Keratinocyte (primary cell): ENCODE measurements around the gene DIP2C.

Experiments
- CTCF ChIP-seq, 3 experiments: IDR thresholded peaks in 1 of 3; conservative IDR thresholded peaks in 1 of 3; optimal IDR thresholded peaks in 1 of 3; 2 replicates in 2 of 3; 3 replicates in 1 of 3; pipeline versions ENCODE3 to v1.5.1; 2011; ENCODE audit warnings: low read length in 3 of 3, mild to moderate bottlenecking in 3 of 3, moderate library complexity in 2 of 3, control low read depth in 1 of 3, inconsistent platforms in 1 of 3; ENCODE audit not compliant: insufficient read depth in 2 of 3; ENCODE audit errors: extremely low read depth in 1 of 3
- EZH2 ChIP-seq: IDR thresholded peaks from one replicate; pipeline ENCODE4 v1.6.1; 2012; ENCODE audit warnings: inconsistent platforms, mild to moderate bottlenecking, low read length, moderate library complexity

DNA sequence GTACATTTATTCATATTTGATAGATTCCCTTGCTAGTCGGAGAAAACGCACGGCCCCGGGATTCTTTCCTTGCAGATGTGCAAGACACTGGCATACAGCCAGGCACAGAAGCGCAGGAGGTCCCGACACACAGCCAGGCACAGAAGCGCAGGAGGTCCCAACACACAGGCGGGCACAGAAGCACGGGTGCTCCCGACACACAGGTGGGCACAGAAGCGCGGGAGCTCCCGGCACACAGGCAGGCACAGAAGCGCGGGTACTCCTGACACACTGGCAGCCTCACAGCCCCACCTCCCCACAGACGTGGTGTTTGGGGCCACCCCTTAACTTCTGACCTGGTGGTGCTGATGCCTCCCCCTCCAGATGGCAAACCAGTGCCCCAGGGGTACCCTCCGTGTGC is 316.9 kb downstream of the DIP2C start:
- TF ChIP-seq EZH2 (no peak), CTCF (optimal IDR thresholded peaks at IDR 0.05 in 1 of 3, IDR thresholded peaks at IDR 0.05 in 1 of 3, conservative IDR thresholded peaks at IDR 0.05 in 1 of 3; ENCODE audit: extremely low read depth in 1 of 3, insufficient read depth in 2 of 3, low read length in 3 of 3) (no peak)
